Measurements from ENCODE around the gene CAMK2D. TPM values are rescaled to one million over a fixed set of nuclear protein-coding genes. Genes with fewer than 3 reads are reported as not detected.

The CAMK2D gene
- total RNA-seq, 2 experiments from 2014 or later: 62.8 to 66.1 TPM

GRCh38 chr4:113604955-113605354 lies 156.6 kb downstream of the CAMK2D start:
- intact Hi-C loops (cut with micrococcal nuclease): no loop called here
- no peak for DNase-seq
- no peak for ATAC-seq
- H3K27me3 Mint-ChIP-seq: no peaks in the 10 kb centered on the region
- peaks cover 57% of the 10 kb centered on the region for H3K36me3 Mint-ChIP-seq (ENCODE audit: low read depth)
- POLR2A ChIA-PET: interaction anchor here (0.6 kb wide), 1 partner anchor 116 kb away, joined by 3 read pairs; no protein-coding TSS in a partner anchor
- H3K4me1 Mint-ChIP-seq (ENCODE audit: low read depth): peaks cover 30% of the 10 kb centered on the region
- H3K4me3 Mint-ChIP-seq: no peak overlapping the region
- TF ChIP-seq CTCF (IDR thresholded peaks at IDR 0.05): no peak
- H3K27ac Mint-ChIP-seq: no peak overlapping the region
- peaks cover 7% of the 10 kb centered on the region for H3K9me3 Mint-ChIP-seq
- CTCF ChIA-PET: no interaction called here

- ChIA-PET POLR2A (no interaction called here), CTCF (no interaction called here)
- H3K27me3 Mint-ChIP-seq: no peaks in the 10 kb centered on the region
- DNase-seq: no peak
- no peak for TF ChIP-seq CTCF (IDR thresholded peaks at IDR 0.05)
- H3K9me3 Mint-ChIP-seq: peaks cover 7% of the 10 kb centered on the region
- H3K4me3 Mint-ChIP-seq: no peak overlapping the region
- intact Hi-C loops (cut with micrococcal nuclease): no loop called here
- no peak overlapping the region for H3K27ac Mint-ChIP-seq
- no peak for ATAC-seq
- peaks cover 34% of the 10 kb centered on the region for H3K4me1 Mint-ChIP-seq (ENCODE audit: low read depth)
- H3K36me3 Mint-ChIP-seq (ENCODE audit: low read depth): peaks cover 54% of the 10 kb centered on the region
Measured at GRCh38 chr4:113603911-113604310, 157.6 kb downstream of the CAMK2D start.

GRCh38 chr4:113602646-113603228 lies 158.8 kb downstream of the CAMK2D start:
- no peak for ATAC-seq
- Mint-ChIP-seq H3K9me3 (peaks cover 4% of the 10 kb centered on the region), H3K4me3 (no peak overlapping the region), H3K27ac (no peak overlapping the region), H3K36me3 (ENCODE audit: low read depth) (peaks cover 48% of the 10 kb centered on the region), H3K27me3 (no peaks in the 10 kb centered on the region), H3K4me1 (ENCODE audit: low read depth) (peaks cover 29% of the 10 kb centered on the region)
- CTCF ChIA-PET: interaction anchor here (1.4 kb wide), 1 partner anchor 17 kb away, joined by 3 read pairs; no protein-coding TSS in a partner anchor
- POLR2A ChIA-PET: interaction anchor here (1.2 kb wide), 1 partner anchor 10 kb away, joined by 3 read pairs; no protein-coding TSS in a partner anchor
- no peak for TF ChIP-seq CTCF (IDR thresholded peaks at IDR 0.05)
- DNase-seq: no peak
- intact Hi-C loops (cut with micrococcal nuclease): no loop called here

DNA sequence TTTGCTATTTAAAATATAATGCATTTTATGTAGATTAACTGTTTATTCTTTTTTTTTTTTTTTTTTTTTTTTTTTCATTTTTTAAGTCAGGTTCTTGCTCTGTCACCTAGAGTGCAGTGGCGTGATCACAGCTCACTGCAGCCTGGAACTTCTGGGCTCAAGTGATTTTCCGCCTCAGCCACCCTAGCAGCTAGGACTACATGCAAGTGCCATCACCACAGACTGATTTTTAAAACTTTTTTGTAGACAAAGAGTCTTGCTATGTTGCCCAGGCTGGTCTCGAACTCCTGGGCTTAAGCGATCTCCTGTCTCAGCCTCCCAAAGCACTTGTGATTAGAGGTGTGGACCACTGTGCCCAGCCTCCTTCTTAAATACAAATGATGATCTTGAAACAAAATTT lies 159.9 kb downstream of the CAMK2D start:
- Mint-ChIP-seq H3K36me3 (ENCODE audit: low read depth) (peaks cover 43% of the 10 kb centered on the region), H3K27me3 (no peaks in the 10 kb centered on the region), H3K9me3 (no peaks in the 10 kb centered on the region), H3K4me1 (ENCODE audit: low read depth) (peaks cover 24% of the 10 kb centered on the region), H3K4me3 (no peak overlapping the region), H3K27ac (no peak overlapping the region)
- intact Hi-C loops (cut with micrococcal nuclease): no loop called here
- CTCF ChIA-PET: no interaction called here
- POLR2A ChIA-PET: interaction anchor here (1.2 kb wide), 1 partner anchor 9 kb away, joined by 3 read pairs; no protein-coding TSS in a partner anchor
- ATAC-seq (no peak), DNase-seq (no peak)
- no peak for TF ChIP-seq CTCF (IDR thresholded peaks at IDR 0.05)

DNA sequence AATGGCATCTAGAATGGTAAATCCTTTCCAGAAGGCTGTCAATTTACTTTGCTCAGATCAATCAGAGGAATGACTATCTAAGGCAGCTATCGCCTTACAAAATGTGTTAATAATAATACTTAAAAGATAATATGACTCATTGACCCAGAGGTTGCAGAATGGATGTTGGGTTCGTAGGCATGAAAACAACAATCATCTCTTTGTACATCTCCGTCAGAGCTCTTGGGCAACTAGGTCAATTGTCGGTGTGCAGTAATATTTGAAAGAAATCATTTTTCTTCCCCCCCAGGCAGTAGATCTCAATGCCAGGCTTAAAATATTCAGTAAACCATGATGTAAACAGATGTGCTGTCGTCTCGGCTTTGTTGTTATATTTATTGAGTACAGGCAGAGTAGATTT lies 165.1 kb downstream of the CAMK2D start:
- H3K27me3 Mint-ChIP-seq: no peaks in the 10 kb centered on the region
- CTCF ChIA-PET: interaction anchor here (1.1 to 1.2 kb wide), 3 partner anchors 12 to 95 kb away, joined by 3 read pairs; no protein-coding TSS in a partner anchor
- ATAC-seq (no peak), DNase-seq (no peak)
- peaks cover 7% of the 10 kb centered on the region for H3K9me3 Mint-ChIP-seq
- intact Hi-C loops (cut with micrococcal nuclease): no loop called here
- H3K4me3 Mint-ChIP-seq: no peak overlapping the region
- TF ChIP-seq CTCF (IDR thresholded peaks at IDR 0.05): no peak
- H3K4me1 Mint-ChIP-seq (ENCODE audit: low read depth): peaks cover 62% of the 10 kb centered on the region
- H3K36me3 Mint-ChIP-seq (ENCODE audit: low read depth): peaks cover 59% of the 10 kb centered on the region
- POLR2A ChIA-PET: no interaction called here
- no peak overlapping the region for H3K27ac Mint-ChIP-seq
